HG02588 (cell line): ENCODE results near the gene KCNQ2.

Experiments
- ATAC-seq: cut with Tn5 transposase; IDR thresholded peaks from one replicate; pipeline ENCODE4 v1.9.1; 2021; ENCODE audit warnings: mild to moderate bottlenecking, moderate library complexity; ENCODE audit not compliant: unreplicated experiment

KCNQ2 gene

GRCh38 chr20:63439866-63440265 lies 32.6 kb downstream of the KCNQ2 start:
- ATAC-seq = no peak

- ATAC-seq = no peak
These were observed 34.3 kb downstream of the KCNQ2 start for GRCh38 chr20:63438121-63438520.

GRCh38 chr20:63435552-63435951 lies 36.9 kb downstream of the KCNQ2 start:
- no peak for ATAC-seq

GRCh38 chr20:63434599-63435378 lies 37.7 kb downstream of the KCNQ2 start:
- no peak for ATAC-seq

- ATAC-seq = no peak
These were observed 38.5 kb downstream of the KCNQ2 start for GRCh38 chr20:63433756-63434531.

- ATAC-seq = no peak
These were observed 39.1 kb downstream of the KCNQ2 start for GRCh38 chr20:63433351-63433750.

GRCh38 chr20:63432577-63433325 lies 39.7 kb downstream of the KCNQ2 start:
- ATAC-seq = no peak

GRCh38 chr20:63431944-63432343 lies 40.5 kb downstream of the KCNQ2 start:
- ATAC-seq = no peak

GRCh38 chr20:63430891-63431290 lies 41.6 kb downstream of the KCNQ2 start:
- no peak for ATAC-seq

GRCh38 chr20:63429992-63430391 lies 42.5 kb downstream of the KCNQ2 start:
- no peak for ATAC-seq

- no peak for ATAC-seq
These were observed 43.4 kb downstream of the KCNQ2 start for GRCh38 chr20:63428906-63429575.

GRCh38 chr20:63427724-63428330 lies 44.6 kb downstream of the KCNQ2 start:
- ATAC-seq = no peak

- ATAC-seq = no peak
These were observed 45.2 kb downstream of the KCNQ2 start for GRCh38 chr20:63427206-63427605.

- no peak for ATAC-seq
These were observed 46.5 kb downstream of the KCNQ2 start for GRCh38 chr20:63425846-63426485.

- ATAC-seq = no peak
These were observed 47.8 kb downstream of the KCNQ2 start for GRCh38 chr20:63424613-63425012.

- ATAC-seq = no peak
These were observed 48.7 kb downstream of the KCNQ2 start for GRCh38 chr20:63423751-63424150.

GRCh38 chr20:63422653-63423052 lies 49.8 kb downstream of the KCNQ2 start:
- ATAC-seq = no peak

- no peak for ATAC-seq
These were observed 50.5 kb downstream of the KCNQ2 start for GRCh38 chr20:63421913-63422312.

- no peak for ATAC-seq
These were observed 51.3 kb downstream of the KCNQ2 start for GRCh38 chr20:63421094-63421692.
